ENCODE results near the gene HDAC4. TPM values are rescaled to one million over a fixed set of nuclear protein-coding genes. Genes with fewer than 3 reads are reported as not detected.

Gene HDAC4
- total RNA-seq, 4 donors from 2014 or later, result 21.6 to 72.7 (median 35.2) TPM

DNA sequence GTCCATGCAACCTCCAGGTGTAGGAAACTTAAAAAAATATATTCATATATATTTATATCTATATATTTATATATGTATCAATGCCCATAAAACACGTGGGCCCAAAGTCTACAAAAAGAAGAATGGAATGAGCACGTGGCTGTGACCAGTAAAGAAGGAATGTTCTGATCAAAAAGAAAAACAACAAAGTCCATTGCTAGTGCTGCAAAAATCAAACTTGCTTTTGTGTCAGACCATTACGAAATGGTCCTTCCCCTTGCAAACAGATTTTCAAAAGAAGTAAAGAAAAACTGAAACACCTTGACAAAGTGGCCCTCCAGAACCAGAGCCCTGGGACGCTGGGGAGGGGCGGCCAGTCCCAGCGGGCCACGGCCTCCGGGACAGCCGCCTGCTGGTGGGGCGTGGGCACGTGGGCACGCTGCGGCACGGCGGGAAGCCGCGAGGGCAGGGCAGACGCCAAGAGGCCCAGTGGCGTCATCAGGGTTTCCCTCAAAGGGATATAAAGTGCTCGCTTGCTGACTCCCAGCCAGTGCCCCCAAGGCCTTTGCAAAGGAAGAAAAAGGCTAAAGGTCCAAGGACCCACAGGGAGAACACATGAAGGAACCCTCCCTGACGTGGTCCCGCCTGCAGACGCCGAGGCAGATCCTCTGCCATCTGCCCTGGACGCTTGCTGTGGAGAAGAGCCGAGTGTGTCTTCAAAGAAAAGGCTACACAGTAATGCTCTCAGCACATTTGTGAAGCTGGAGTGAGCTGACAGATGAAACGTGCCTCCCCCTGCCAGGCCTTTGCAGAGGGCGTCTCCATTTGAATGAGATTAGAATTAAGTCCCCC is 351.2 kb downstream of the HDAC4 start:
- no peak overlapping the region for H3K4me3 ChIP-seq

DNA sequence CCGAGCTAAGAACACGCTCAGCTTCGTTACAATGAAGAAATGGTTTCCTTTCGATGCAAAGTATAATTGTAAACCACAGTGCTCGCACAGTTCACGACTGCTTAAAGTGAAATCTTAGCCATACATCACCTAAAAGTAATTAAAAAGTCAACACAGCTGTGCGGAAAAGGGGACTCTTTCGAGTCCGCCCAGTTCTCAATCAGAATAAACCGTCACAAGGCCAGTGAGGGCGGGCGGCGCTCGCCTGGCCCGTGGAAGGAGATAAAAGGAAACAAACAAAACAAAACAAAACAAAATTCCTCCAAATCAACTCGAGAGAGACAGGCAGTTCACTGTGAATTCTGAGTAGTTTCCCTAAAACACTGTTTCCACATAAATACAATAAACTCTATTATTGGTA is 352.1 kb downstream of the HDAC4 start:
- Histone ChIP-seq H3K27ac (no peak overlapping the region), H3K27me3 (no peaks in the 10 kb centered on the region), H3K4me1 (no peaks in the 10 kb centered on the region), H3K9me3 (peaks cover 0 to 4% (median 0%) of the 10 kb centered on the region in 3 donors), H3K36me3 (peaks cover 10 to 44% (median 12%) of the 10 kb centered on the region in 3 donors), H3K4me3 (no peak overlapping the region)
- intact Hi-C loops (cut with DNase I), result no loop called here
- 83 to 86% methylated on average over 16 of the region's 16 CpGs for WGBS, 2 donors
- TF ChIP-seq CTCF (IDR thresholded peaks at IDR 0.05), result no peak
- TF ChIP-seq POLR2A (IDR thresholded peaks at IDR 0.05), result no peak
- DNase-seq, result no peak

More for the DNA sequence above, 351.2 kb downstream of the HDAC4 start:
- 85 to 86% methylated on average over 18 to 21 of the region's 28 CpGs for WGBS, 2 donors
- peaks cover 0 to 4% (median 0%) of the 10 kb centered on the region in 3 donors for H3K9me3 ChIP-seq
- intact Hi-C loops (cut with DNase I), result no loop called here
- peaks cover 18 to 53% (median 21%) of the 10 kb centered on the region in 3 donors for H3K36me3 ChIP-seq
- no peaks in the 10 kb centered on the region for H3K4me1 ChIP-seq
- no peak for DNase-seq
- no peak for TF ChIP-seq POLR2A (IDR thresholded peaks at IDR 0.05)
- no peak for TF ChIP-seq CTCF (IDR thresholded peaks at IDR 0.05)
- no peak overlapping the region for H3K27ac ChIP-seq
- H3K27me3 ChIP-seq, result no peaks in the 10 kb centered on the region

GRCh38 chr2:239047861-239048260 is 353.0 kb downstream of the HDAC4 start:
- no peaks in the 10 kb centered on the region for H3K27me3 ChIP-seq
- TF ChIP-seq POLR2A (IDR thresholded peaks at IDR 0.05) (no peak), CTCF (IDR thresholded peaks at IDR 0.05) (no peak)
- H3K36me3 ChIP-seq, result peaks cover 2 to 35% (median 4%) of the 10 kb centered on the region in 3 donors
- no peaks in the 10 kb centered on the region for H3K4me1 ChIP-seq
- intact Hi-C loops (cut with DNase I), result no loop called here
- no peak overlapping the region for H3K27ac ChIP-seq
- peaks cover 0 to 4% (median 0%) of the 10 kb centered on the region in 3 donors for H3K9me3 ChIP-seq
- whole genome bisulfite sequencing, 2 donors, result 93 to 96% methylated on average over 11 of the region's 11 CpGs
- DNase-seq, result no peak
- H3K4me3 ChIP-seq, result no peak overlapping the region

GRCh38 chr2:239047420-239047819 is 353.4 kb downstream of the HDAC4 start:
- H3K4me3 ChIP-seq, result no peak overlapping the region
- no peak overlapping the region for H3K27ac ChIP-seq
- 85 to 100% methylated on average over 2 to 4 of the region's 8 CpGs for WGBS, 2 donors
- H3K27me3 ChIP-seq, result no peaks in the 10 kb centered on the region
- H3K9me3 ChIP-seq, result peaks cover 0 to 4% (median 0%) of the 10 kb centered on the region in 3 donors
- peaks cover 0 to 31% (median 0%) of the 10 kb centered on the region in 3 donors for H3K36me3 ChIP-seq
- intact Hi-C loops (cut with DNase I), result no loop called here
- no peak for DNase-seq
- H3K4me1 ChIP-seq, result no peaks in the 10 kb centered on the region
- TF ChIP-seq POLR2A (IDR thresholded peaks at IDR 0.05) (no peak), CTCF (IDR thresholded peaks at IDR 0.05) (no peak)

DNA sequence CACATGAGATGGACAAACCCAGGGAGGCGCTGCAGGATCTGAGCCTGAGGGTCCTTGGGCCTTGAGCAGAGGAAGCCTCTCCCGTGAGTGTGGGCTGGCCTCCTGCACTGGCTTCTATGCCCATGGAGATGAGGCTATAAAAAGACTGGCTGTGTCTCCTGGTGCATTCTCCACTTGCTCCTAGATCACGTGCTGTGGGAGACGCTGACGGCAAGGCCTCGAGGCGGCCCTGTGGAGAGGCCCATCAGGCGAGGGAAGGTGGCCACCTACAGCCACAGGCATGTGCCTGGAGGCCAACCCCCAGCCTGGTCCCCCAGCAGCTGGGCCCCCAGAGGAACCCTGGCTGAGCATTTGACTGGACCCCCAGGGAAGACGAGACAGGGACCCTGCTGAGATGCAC is 354.0 kb downstream of the HDAC4 start:
- 97 to 100% methylated on average over 3 to 5 of the region's 9 CpGs for WGBS, 2 donors
- no peak overlapping the region for H3K4me3 ChIP-seq
- TF ChIP-seq CTCF (IDR thresholded peaks at IDR 0.05), result no peak
- TF ChIP-seq POLR2A (IDR thresholded peaks at IDR 0.05), result no peak
- no peak for DNase-seq
- peaks cover 0 to 4% (median 0%) of the 10 kb centered on the region in 3 donors for H3K9me3 ChIP-seq
- intact Hi-C loops (cut with DNase I), result no loop called here
- no peaks in the 10 kb centered on the region for H3K4me1 ChIP-seq
- H3K27me3 ChIP-seq, result no peaks in the 10 kb centered on the region
- no peak overlapping the region for H3K27ac ChIP-seq
- H3K36me3 ChIP-seq, result peaks cover 0 to 25% (median 0%) of the 10 kb centered on the region in 3 donors
